ENCODE data around the gene MAP3K19. TPM values are rescaled to one million over a fixed set of nuclear protein-coding genes. Genes with fewer than 3 reads are reported as not detected.

Gene MAP3K19
- total and polyA plus RNA-seq, 2 of the 8 experiments (the other 6 are each of a cell fraction or from before 2014, with no cell fraction given), result not detected

DNA sequence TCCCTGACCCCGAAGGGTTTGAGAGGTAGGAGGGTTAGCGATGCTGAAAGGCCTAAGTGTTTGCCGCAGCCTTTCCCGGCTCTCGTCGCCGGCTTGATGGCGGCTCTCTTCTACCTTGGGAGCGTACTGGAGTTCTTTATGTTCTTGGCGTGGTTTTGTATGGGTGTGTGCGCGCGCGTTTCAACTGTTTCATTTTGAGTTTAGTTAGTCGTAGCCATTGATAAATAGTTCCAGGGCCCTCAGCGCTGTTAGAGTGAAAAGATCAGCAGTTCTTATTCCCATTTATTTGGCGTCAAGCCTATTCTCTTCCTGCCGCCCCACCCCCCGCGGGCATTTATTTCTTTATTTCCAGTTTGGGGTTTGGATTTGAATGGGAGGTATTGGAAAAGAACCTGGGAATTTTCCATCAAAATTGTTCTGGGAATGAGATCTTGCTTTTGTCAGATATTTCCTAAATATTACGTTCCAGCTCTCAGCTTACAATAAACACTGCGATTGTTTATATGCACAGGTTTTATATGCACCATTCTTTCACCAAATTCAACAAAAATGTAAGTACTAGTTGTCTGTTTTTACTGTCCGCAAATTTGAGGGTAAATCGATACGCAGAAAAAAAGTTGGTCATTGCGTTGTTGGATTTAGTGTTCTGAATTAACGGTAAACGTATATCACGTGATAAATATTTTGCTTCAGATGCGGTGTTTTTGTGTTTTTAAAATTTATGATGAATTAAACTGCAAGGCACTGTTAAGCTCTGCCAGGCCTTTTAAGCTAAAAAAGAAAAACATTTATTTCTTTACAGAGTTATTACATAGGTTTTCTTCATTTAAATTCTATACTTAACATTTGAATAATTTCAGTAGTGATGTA lies 127.7 kb downstream of the MAP3K19 start:
- H3K36me3 ChIP-seq (ENCODE audit: control insufficient read depth in 2 of 4, insufficient read depth in 4 of 4, low read length in 3 of 4), result peaks cover 0 to 3% (median 0%) of the 10 kb centered on the region in 4 experiments; a peak in 2 of 8 replicates
- H3K18ac ChIP-seq (ENCODE audit: extremely low read depth, low read length), result peak overlapping the region; percentile 40
- no peaks in the 10 kb centered on the region for H3K9me3 ChIP-seq (ENCODE audit: insufficient read depth in 2 of 2, low read depth in 1 of 2, low read length in 1 of 2)
- H2BK5ac ChIP-seq (ENCODE audit: low read depth, low read length), result peak overlapping the region; percentile 98
- H2AFZ ChIP-seq (ENCODE audit: low read length), result no peak overlapping the region
- peaks cover 26 to 59% of the 10 kb centered on the region in 2 experiments for H3K79me2 ChIP-seq (ENCODE audit: control insufficient read depth in 1 of 2, insufficient read depth in 2 of 2, low read length in 2 of 2)
- POLR2A ChIA-PET (ENCODE audit: partially characterized antibody), result interaction anchor here (0.6 to 2.2 kb wide), 5 partner anchors 8 to 612 kb away, joined by 3 to 10 read pairs (median 4); partner anchors contain the start of genes R3HDM1 and ZRANB3
- TF ChIP-seq YY1 (IDR thresholded peaks at IDR 0.05; ENCODE audit: low read depth, low read length), result no peak
- TF ChIP-seq SIN3A (conservative IDR thresholded peaks at IDR 0.05 in 1 of 2, IDR thresholded peaks at IDR 0.05 in 1 of 2; ENCODE audit: low read depth in 1 of 2, low read length in 2 of 2), result 0 out of 4 replicates have a peak, but pooled peaks of 1 of the 2 experiments have one; percentile 54
- TF ChIP-seq EGR1 (IDR thresholded peaks at IDR 0.05; ENCODE audit: borderline replicate concordance, low read depth, low read length), result 0 out of 2 replicates have a peak, but pooled peaks have one; percentile 3
- TF ChIP-seq BCL11A (IDR thresholded peaks at IDR 0.05; ENCODE audit: low read depth in 2 of 2, low read length in 2 of 2), result no peak
- TF ChIP-seq SP2 (IDR thresholded peaks at IDR 0.05; ENCODE audit: low read length), result no peak
- 0 out of 2 replicates have a peak, but pooled peaks have one; percentile 17 for TF ChIP-seq POLR2AphosphoS5 (IDR thresholded peaks at IDR 0.05; ENCODE audit: low read depth, low read length)
- TF ChIP-seq TAF1 (IDR thresholded peaks at IDR 0.05; ENCODE audit: low read depth, low read length), result no peak
- peak; percentile 61 to 71; a peak in 2 of 3 replicates for TF ChIP-seq POLR2A (IDR thresholded peaks at IDR 0.05; ENCODE audit: control extremely low read depth in 1 of 2, low read depth in 2 of 2, low read length in 2 of 2)
- no peak for TF ChIP-seq SRF (IDR thresholded peaks at IDR 0.05; ENCODE audit: low read depth, low read length)
- TF ChIP-seq ASH2L (IDR thresholded peaks at IDR 0.05; ENCODE audit: low read length), result peak; percentile 29
- H2BK20ac ChIP-seq (ENCODE audit: low read length), result no peak overlapping the region
- H3K23me2 ChIP-seq (ENCODE audit: low read depth, low read length), result no peaks in the 10 kb centered on the region; the same call in 1 of the 2 replicates
- no peak overlapping the region for H2BK120ac ChIP-seq (replicated peaks; ENCODE audit: low read depth, low read length)
- H3K23ac ChIP-seq (ENCODE audit: insufficient read length), result no peak overlapping the region
- peak overlapping the region; percentile 98 to 100 (median 99) for H3K9ac ChIP-seq (replicated peaks in 1 of 4; ENCODE audit: extremely low read depth in 1 of 4, low read depth in 3 of 4, low read length in 3 of 4)
- H3K4me2 ChIP-seq (ENCODE audit: insufficient read depth in 1 of 2, low read depth in 2 of 2, low read length in 2 of 2), result peak overlapping the region; percentile 62 to 79
- H2BK15ac ChIP-seq (ENCODE audit: low read length), result no peak overlapping the region
- peak overlapping the region; percentile 42 for H3K56ac ChIP-seq (replicated peaks; ENCODE audit: insufficient read length, low read depth, low read length)
- peak overlapping the region; percentile 99 for H3K27ac ChIP-seq (ENCODE audit: low read depth, low read length)
- 3% methylated on average over 30 of the region's 30 CpGs; no CpG with 5 or more reads in 1 of the 2 experiments for WGBS, 2 experiments (ENCODE audit: extremely low coverage in 1 of 2, insufficient coverage in 1 of 2, insufficient read length in 1 of 2, insufficient replicate concordance in 2 of 2, low coverage in 1 of 2, low lambda C conversion rate in 2 of 2, missing lambda C conversion rate in 1 of 2)
- peak overlapping the region; percentile 79 to 99 (median 99) for H3K4me3 ChIP-seq (ENCODE audit: extremely low read depth in 1 of 4, insufficient read depth in 2 of 4, low read depth in 3 of 4, low read length in 4 of 4)
- CTCF ChIA-PET (ENCODE audit: partially characterized antibody), result no interaction called here
- H4K91ac ChIP-seq (replicated peaks; ENCODE audit: insufficient read length, low read length), result no peak overlapping the region
- peaks cover 4 to 6% of the 10 kb centered on the region in 2 experiments for H4K20me1 ChIP-seq (replicated peaks in 1 of 2; ENCODE audit: control insufficient read depth in 1 of 2, insufficient read depth in 2 of 2, low read length in 2 of 2)
- no peak overlapping the region for H3K4ac ChIP-seq (replicated peaks; ENCODE audit: insufficient read length, low read depth, low read length)
- FAIRE-seq, result no peak
- H3K4me1 ChIP-seq (replicated peaks in 1 of 4; ENCODE audit: control insufficient read depth in 3 of 4, insufficient read depth in 4 of 4, low read length in 3 of 4), result peaks cover 0 to 5% (median 1%) of the 10 kb centered on the region in 4 experiments; a peak in 2 of 7 replicates
- no peak overlapping the region for H3K14ac ChIP-seq (ENCODE audit: insufficient read length)
- H3K27me3 ChIP-seq (replicated peaks in 1 of 4; ENCODE audit: control insufficient read depth in 3 of 4, extremely low read depth in 1 of 4, insufficient read depth in 3 of 4, low read length in 3 of 4), result no peaks in the 10 kb centered on the region
- no peak overlapping the region; the same call in 1 of the 2 replicates for H2BK12ac ChIP-seq (ENCODE audit: low read depth, low read length)
- peak overlapping the region; percentile 90 for H4K5ac ChIP-seq (ENCODE audit: insufficient read length, low read depth, low read length)
- H3K79me1 ChIP-seq (ENCODE audit: low read depth, low read length), result no peaks in the 10 kb centered on the region
- no peak for DNase-seq (ENCODE audit: low read depth in 1 of 2, low spot score in 2 of 2)
- peak overlapping the region; percentile 99; the same call in 1 of the 2 replicates for H4K8ac ChIP-seq (ENCODE audit: extremely low read depth, insufficient read depth, low read length)
- H2AK5ac ChIP-seq (ENCODE audit: low read depth, low read length), result no peak overlapping the region

Data from H1 (cell line).